ENCODE measurements around the gene NR3C2.

- TF ChIP-seq POLR2A (IDR thresholded peaks at IDR 0.05) (no peak), POLR2AphosphoS5 (IDR thresholded peaks at IDR 0.05) (no peak)
- TF ChIP-seq, protein P1, sequence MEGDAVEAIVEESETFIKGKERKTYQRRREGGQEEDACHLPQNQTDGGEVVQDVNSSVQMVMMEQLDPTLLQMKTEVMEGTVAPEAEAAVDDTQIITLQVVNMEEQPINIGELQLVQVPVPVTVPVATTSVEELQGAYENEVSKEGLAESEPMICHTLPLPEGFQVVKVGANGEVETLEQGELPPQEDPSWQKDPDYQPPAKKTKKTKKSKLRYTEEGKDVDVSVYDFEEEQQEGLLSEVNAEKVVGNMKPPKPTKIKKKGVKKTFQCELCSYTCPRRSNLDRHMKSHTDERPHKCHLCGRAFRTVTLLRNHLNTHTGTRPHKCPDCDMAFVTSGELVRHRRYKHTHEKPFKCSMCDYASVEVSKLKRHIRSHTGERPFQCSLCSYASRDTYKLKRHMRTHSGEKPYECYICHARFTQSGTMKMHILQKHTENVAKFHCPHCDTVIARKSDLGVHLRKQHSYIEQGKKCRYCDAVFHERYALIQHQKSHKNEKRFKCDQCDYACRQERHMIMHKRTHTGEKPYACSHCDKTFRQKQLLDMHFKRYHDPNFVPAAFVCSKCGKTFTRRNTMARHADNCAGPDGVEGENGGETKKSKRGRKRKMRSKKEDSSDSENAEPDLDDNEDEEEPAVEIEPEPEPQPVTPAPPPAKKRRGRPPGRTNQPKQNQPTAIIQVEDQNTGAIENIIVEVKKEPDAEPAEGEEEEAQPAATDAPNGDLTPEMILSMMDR (IDR thresholded peaks at IDR 0.05), result no peak
These were observed 61.9 kb downstream of the NR3C2 start for GRCh38 chr4:148380291-148380690.

All from prostate gland (tissue), 2 donors.